ENCODE measurements around the gene RPL35A. TPM values are rescaled to one million over a fixed set of nuclear protein-coding genes. Genes with fewer than 3 reads are reported as not detected.

Gene RPL35A
- total RNA-seq = 1,000 to 10,000 TPM in 2 of 4 donors, 100 to 1,000 TPM in 2; 603 to 1,719 (median 870) TPM
- 1,000 to 10,000 TPM; 1,812 to 2,719 (median 1,988) TPM for polyA plus RNA-seq

- DNase-seq = peak; percentile 92
- no peaks in the 10 kb centered on the region for H3K9me3 ChIP-seq
- no peak for TF ChIP-seq CTCF (IDR thresholded peaks at IDR 0.05)
- no peak for TF ChIP-seq EP300 (IDR thresholded peaks at IDR 0.05)
- TF ChIP-seq POLR2A (IDR thresholded peaks at IDR 0.05) = peak; percentile 85 to 87
- peak; percentile 96 to 98 (median 97) for TF ChIP-seq POLR2AphosphoS5 (IDR thresholded peaks at IDR 0.05)
- H3K27ac ChIP-seq = peak within 1 kb of the TSS; percentile 79 to 92 (median 90)
- H3K4me3 ChIP-seq = peak within 1 kb of the TSS; percentile 52 to 73 (median 58)
- 0% methylated on average over 36 of the region's 36 CpGs for WGBS, 2 donors
- peaks cover 0 to 42% (median 37%) of the 10 kb centered on the region in 4 donors for H3K4me1 ChIP-seq
- intact Hi-C loops (cut with DNase I) = loop anchor here (1.0 to 10.0 kb wide), 2 partner anchors 10 to 135 kb away; partner anchors contain the start of gene LMLN
- peaks cover 24 to 39% (median 26%) of the 10 kb centered on the region in 4 donors for H3K36me3 ChIP-seq
- no peaks in the 10 kb centered on the region for H3K27me3 ChIP-seq
Measured at GRCh38 chr3:197949778-197950676, at the start of gene RPL35A. RPL35A (plus strand) TSS chr3:197950190; CDS start chr3:197950968, 778 bp downstream.

DNA sequence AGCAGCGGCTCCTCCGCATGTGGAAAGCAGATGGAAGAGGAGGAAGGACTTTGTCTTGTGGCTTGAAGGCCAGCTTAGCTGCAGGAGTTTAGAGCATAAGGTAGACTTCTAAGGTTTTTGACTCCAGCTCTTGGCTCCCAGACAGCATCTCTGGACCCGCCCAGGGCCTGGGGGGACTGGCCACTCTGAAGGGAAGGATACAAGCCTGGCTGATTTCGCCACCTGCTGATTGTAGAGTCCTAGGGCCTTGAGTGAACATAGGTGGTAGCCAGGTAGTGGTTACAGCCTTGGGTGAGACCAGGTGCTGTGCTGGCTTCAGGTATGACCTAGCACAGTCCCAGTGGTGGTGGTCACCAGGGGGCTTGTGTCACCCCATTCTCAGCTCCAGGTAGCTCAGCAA is 48.4 kb upstream of the RPL35A start:
- H3K36me3 ChIP-seq = no peaks in the 10 kb centered on the region
- H3K4me3 ChIP-seq = no peak overlapping the region
- TF ChIP-seq EP300 (IDR thresholded peaks at IDR 0.05) = no peak
- no peak for TF ChIP-seq POLR2A (IDR thresholded peaks at IDR 0.05)
- no peak for TF ChIP-seq CTCF (IDR thresholded peaks at IDR 0.05)
- TF ChIP-seq POLR2AphosphoS5 (IDR thresholded peaks at IDR 0.05) = no peak
- no peak for DNase-seq
- H3K9me3 ChIP-seq = no peaks in the 10 kb centered on the region
- intact Hi-C loops (cut with DNase I) = no loop called here
- H3K27me3 ChIP-seq = no peaks in the 10 kb centered on the region
- peaks cover 0 to 10% (median 5%) of the 10 kb centered on the region in 4 donors for H3K4me1 ChIP-seq
- H3K27ac ChIP-seq = no peak overlapping the region
- WGBS, 2 donors = 84 to 97% methylated on average over 4 of the region's 4 CpGs

DNA sequence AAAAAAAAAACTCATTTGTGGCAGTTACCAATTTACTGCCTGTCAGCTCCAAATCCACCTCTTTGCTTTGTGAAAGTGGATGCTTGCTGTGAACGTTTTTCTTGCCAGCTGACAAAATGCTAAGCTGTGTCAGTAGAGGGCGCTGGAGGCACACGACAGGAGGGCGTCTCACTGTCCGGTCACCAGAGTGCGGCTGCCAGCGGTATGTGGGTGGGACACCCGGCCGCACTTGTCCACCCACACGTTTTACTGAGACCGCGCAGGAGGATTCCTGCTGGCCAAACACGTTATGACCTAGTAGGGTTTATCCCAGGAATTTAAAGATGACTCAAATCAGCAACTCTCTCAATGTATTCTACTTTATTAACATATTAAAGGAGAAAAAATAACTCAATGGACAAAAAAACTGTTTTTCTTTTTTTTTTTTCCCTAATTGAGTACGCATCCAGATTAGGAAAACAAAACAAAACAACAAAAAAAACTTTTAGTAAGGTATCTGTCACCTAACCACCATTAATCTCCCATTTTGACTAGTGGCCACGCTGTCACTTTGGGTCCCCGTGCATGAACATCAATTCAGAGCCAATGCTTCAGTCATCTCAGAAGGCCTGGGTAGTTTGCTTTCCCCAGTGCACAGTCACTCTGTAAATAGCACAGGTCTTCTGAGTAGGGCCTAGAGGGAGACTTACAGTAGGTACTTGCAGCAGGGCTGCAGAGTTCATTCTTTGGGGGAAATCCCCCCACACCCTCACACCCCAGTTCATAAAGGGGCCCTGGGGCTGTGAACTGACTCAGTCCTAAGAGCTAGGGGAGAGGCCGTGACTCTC is 43.8 kb upstream of the RPL35A start:
- intact Hi-C loops (cut with DNase I) = loop anchor here (5.0 kb wide), 1 partner anchor 36 kb away; no protein-coding TSS in a partner anchor
- H3K4me1 ChIP-seq = peaks cover 0 to 10% (median 5%) of the 10 kb centered on the region in 4 donors
- peak; percentile 81 to 90 (median 86) for TF ChIP-seq CTCF (IDR thresholded peaks at IDR 0.05)
- TF ChIP-seq POLR2AphosphoS5 (IDR thresholded peaks at IDR 0.05) = no peak
- peak overlapping the region in 1 of 4 donors; percentile 15 for H3K27ac ChIP-seq
- no peaks in the 10 kb centered on the region for H3K27me3 ChIP-seq
- WGBS, 2 donors = 16 to 17% methylated on average over 17 of the region's 17 CpGs
- H3K36me3 ChIP-seq = no peaks in the 10 kb centered on the region
- peak; percentile 95 for DNase-seq
- no peaks in the 10 kb centered on the region for H3K9me3 ChIP-seq
- H3K4me3 ChIP-seq = no peak overlapping the region

DNA sequence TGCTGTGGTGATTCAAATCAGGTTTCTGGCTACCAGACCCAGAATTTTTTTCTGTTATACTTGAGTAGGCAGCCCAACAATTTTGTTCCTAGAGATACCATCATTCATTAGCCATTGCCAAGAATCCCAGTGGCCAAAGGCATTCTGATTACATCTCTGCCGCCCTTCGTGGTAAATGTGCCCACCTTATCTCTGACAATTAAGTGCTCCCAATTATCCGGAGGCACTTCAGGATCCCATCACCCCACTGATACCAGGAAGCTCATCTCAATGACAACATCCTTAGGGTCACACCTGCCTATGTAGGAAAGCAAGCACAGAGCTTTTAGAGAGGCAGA is 43.2 kb upstream of the RPL35A start:
- WGBS, 2 donors = 72 to 76% methylated on average over 3 of the region's 3 CpGs
- intact Hi-C loops (cut with DNase I) = loop anchor here (5.0 kb wide), 1 partner anchor 35 kb away; no protein-coding TSS in a partner anchor
- Histone ChIP-seq H3K36me3 (no peaks in the 10 kb centered on the region), H3K4me1 (peaks cover 0 to 10% (median 5%) of the 10 kb centered on the region in 4 donors), H3K4me3 (no peak overlapping the region), H3K9me3 (no peaks in the 10 kb centered on the region), H3K27ac (peak overlapping the region in 1 of 4 donors; percentile 15), H3K27me3 (no peaks in the 10 kb centered on the region)
- no peak for TF ChIP-seq EP300 (IDR thresholded peaks at IDR 0.05)
- TF ChIP-seq POLR2AphosphoS5 (IDR thresholded peaks at IDR 0.05) = no peak
- no peak for TF ChIP-seq CTCF (IDR thresholded peaks at IDR 0.05)
- no peak for TF ChIP-seq POLR2A (IDR thresholded peaks at IDR 0.05)
- no peak for DNase-seq
